NCI-H226 (cell line): Measurements from ENCODE around the gene DRC3.
"Not testable (repeated sequence)": the region's sequence is repeated elsewhere in the genome, so short reads cannot be mapped to it uniquely, and the experiment has no call there.

Experiments used
- DNase-seq: peaks from one replicate; pipeline ENCODE4 v3.0.0-alpha.2; 2015

DRC3 gene

DNA sequence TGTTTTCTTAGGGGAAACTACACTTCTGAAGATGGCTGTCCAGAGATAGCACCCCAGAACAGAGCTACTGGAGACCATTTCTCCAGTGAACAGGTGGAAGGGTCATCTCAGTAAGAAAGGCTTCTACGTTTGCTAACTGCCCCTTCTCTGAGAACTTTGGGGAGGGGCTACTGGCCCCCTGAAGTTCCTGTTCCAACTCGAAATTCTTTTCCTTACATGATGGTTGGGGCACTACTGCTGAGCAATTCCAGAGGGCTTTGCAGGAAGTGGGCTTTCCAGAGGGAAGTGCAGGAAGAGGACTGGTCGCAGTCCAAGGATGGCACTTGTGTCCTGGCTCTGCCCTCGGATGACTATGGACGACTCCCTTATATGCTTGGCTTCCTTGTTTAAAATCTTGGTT lies 31.6 kb upstream of the DRC3 start:
- no peak for DNase-seq

DNA sequence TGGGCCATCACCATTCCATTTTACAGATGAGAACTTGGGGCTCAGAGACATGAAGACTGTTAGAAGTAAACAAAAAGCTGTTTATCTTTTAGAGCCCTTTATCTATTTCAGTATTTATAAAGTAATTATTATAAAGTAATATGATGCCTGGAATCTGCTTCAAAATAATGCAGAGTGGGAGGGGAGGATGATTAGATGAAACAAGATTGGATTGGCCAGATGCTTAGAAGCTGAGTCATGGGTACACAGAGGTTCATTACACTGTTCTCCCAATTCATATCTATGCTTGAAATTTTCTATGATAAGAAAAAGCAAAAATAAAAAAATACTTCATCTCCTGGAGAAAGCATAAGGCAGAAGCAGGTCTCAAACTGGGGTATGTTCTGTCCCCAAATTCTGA lies 29.8 kb upstream of the DRC3 start:
- DNase-seq, result peak; percentile 69

DNA sequence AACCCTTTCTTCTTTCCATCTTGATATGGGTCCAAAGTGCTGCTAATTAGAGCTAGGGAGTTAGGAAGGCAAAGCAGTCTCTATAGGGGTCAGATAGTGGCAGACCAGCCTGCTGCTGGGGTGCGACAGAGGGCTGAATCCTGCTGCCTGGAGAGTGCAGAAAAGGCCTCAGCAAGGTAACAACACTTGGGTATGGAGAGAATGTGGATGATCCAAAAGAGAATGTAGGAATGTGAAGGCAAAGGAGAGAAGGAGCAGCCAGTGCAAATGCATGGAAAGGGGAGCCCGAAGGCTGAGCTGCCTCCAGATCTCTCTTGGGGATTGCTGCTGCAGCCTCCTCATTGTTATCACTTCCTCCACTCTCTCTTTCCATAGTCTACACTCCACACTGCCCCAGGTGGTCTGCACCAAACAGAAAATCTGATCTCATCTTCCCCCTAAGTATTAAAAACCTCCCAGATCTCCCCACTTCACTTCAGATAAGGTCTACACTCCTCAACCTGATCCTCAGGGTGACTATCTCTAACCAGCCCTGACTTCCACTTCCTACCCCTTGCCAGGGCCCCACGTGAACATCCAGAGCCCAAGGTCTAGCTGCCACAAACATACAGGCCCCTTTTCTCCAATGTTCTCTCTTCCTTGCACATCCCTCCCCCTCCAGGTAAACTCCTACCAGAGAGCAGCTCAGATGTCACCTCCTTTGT lies 29.2 kb upstream of the DRC3 start:
- peak; percentile 24 for DNase-seq

DNA sequence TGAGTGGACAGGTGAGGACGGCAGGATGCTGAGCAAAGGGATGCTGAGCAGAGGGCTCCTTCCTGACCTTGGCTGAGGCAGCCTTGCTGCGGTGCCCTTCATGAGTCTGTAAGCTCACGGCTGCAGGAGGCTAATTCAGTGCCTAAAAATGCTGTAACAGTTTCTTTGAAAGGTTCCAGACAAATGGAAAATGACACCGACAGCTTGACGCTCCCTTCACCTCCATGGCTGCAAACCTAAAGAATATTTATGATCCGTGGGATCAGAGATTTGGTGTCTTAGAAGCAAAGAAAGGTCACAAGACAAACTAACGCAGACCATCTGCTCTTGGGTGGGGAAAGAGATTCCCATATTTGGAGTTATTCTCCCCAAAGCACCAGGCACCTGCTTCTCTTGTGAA lies 28.4 kb upstream of the DRC3 start:
- no peak for DNase-seq

DNA sequence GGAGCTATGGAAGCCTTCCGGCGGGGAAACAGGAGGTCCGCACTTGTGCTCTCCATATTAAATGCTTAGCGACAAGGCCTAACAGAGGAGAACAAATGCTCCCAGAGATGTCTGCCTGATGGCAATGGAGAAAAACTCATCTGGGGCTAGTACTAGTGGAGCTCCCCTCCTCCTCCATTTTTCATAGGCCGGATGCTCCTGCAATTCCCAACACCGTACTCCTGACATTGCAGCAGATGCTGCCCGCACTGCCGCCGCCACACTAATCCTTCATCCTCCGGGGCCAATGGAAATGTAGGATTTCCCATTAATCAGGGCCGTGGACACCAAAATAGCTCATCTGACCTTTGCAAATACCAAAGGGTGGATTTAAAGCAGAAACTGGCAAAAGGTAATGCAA lies 27.9 kb upstream of the DRC3 start:
- DNase-seq, result no peak

DNA sequence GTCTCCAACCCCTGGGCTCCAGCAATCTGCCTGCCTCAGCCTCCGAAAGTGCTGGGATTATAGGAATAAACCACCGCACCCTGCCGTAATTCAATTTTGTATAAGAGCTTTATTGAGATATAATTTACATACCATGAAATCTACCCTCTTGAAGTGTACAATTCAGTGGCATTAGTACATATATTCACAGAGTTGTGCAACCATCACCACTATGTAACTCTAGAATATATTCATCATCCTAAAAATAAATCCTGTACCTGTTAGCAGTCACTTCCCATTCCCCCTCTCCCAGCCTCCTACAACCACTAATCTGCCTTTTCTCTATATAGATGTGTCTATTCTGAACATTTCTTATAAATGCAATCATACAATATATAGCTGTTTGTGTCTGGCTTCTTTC lies 26.6 kb upstream of the DRC3 start:
- no peak for DNase-seq

DNA sequence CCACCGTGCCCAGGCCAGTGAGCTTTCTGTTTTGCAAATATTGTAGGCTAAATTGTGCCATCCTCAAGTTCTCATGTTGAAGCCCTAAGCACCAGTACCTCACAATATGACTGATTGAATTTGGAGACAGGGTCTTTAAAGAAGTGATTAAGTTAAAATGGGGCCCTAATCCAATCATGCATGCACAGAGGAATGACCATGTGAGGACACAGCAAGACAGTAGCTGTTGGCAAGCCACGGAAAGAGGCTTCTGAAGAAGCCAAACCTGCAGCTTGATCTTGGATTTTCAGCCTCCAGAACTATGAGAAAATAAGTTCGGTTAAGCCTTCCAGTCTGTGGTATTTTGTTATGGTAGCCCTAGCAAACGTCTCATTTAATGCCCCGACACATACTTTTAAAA lies 25.4 kb upstream of the DRC3 start:
- no peak for DNase-seq

DNA sequence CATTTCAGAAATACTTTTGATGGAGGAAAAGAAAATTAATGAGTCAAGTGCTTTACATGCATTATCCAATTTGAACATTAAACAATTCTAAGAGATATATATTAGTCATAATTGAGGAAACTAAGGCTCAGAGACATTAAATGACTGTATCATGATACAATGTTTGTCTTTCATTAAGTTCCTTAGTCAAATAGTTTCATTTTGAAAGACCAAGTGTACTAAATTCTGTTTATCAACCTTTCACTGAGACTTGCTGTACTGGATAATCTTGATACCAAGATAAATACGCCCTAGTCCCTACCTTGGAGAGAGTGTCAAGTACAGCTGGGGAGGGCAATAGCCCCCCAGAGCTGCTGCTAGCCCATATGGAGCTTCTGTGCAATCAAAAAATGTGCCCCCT lies 24.7 kb upstream of the DRC3 start:
- DNase-seq, result no peak

DNA sequence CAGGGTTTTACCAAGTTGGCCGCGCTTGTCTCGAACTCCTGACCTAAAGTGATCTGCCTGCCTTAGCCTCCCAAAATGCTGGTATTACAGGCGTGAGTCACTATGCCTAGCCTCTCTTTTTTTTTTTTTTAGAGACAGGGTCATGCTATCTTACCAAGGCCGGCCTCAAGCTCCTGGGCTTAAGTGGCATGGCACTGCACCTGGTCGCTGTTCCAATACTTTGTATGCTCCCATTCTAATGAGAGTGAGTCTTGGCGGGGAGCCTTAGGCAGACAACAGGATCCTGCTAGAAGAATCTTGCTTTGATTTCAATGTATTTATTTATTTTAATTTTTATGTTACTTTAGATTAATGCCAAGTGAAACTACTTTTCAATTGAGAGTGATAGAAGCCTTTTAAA lies 22.3 kb upstream of the DRC3 start:
- no peak for DNase-seq

DNA sequence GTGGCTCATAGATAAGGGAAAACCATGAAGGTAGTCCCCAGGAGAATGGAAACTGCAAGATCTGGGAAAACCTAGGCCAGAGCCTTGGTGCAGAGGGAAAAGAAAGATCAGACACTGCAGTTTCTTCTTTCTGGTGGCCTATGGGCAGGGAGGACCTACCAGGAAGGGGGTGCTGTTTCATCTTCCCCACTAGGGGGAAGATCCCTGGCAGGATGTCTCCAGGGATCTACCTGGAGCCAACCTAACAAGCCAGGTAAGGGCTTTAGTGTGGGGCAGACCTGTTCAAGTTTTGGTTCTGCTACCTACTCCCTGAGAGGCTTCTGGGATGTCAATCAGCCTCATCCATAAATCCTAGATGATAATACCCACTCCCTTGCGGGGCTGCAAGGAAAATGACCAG lies 21.9 kb upstream of the DRC3 start:
- no peak for DNase-seq

DNA sequence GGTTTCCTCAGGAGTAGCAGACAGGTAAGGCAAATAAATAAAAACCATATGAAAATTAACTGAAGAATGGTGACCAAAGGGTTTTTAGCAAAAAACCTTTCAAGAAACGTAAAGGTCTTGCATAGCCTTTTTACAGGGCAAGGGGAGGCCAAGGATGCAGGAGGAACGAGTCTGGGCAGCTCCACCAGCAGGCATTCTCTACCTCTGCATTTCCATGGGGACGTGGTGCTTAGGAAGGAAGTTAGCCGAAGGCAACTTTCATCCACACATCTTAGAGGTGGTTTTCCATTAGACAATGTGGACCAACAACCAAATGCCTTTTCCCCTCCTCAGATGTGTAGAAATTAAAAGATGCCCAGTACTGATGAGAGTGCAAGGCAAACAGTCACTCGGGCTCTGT lies 21.1 kb upstream of the DRC3 start:
- DNase-seq, result no peak

DNA sequence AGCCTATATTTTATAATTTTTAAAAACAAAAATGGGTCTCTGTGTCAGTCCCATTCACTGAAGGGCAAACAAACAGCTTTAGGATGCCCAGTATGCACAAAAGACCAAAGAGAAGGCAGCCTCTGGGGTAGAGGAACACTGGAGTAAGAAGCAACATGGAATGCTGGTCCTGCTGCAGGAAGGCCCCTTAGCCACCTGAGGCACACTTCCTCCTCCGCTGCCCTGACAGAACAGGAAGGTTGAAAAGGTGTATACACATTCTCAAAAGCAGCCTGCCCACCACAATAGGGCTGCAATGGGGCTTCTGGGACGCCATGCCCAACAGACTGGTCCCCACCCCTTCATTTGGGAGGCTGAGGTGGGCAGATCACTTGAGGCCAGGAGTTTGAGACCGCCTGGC lies 20.0 kb upstream of the DRC3 start:
- DNase-seq, result no peak

DNA sequence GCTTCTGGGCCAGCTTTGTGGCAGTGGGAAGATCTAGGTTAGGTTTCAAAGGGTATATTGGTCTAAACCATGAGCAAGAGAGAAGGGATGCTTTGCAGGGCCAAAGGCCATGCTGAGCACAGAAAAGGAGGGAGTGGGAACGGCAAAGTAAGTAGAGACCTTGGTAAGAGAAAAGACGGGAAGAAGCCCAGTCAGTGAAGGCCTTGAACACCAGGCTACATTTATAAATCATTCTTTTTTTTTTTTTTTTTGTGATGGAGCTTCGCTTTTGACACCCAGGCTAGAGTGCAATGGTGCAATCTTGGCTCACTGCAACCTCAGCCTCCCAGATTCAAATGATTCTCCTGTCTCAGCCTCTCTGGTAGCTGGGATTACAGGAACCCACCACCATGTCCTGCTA lies 18.6 kb upstream of the DRC3 start:
- DNase-seq, result no peak

DNA sequence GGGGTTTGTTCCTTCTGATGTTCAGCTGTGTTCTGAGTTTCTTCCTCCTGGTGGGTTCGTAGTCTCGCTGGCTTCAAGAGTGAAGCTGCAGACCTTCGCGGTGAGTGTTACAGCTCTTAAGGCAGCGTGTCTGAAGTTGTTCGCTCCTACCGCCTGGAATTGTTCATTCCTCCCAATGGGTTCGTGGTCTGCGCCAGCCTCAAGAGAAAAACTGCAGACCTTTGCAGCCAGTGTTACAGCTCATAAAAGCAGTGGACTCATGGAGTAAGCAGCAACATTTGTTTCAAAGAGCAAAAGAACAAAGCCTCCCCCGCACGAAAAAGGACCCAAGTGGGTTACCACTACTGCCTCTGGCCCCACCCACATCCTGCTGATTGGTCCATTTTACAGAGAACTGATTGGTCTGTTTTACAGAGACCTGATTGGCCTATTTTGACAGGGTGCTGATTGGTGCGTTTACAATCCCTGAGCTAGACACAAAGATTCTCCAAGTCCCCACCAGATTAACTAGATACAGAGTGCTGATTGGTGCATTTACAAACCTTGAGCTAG lies 16.8 kb upstream of the DRC3 start:
- DNase-seq, result not testable (repeated sequence)

DNA sequence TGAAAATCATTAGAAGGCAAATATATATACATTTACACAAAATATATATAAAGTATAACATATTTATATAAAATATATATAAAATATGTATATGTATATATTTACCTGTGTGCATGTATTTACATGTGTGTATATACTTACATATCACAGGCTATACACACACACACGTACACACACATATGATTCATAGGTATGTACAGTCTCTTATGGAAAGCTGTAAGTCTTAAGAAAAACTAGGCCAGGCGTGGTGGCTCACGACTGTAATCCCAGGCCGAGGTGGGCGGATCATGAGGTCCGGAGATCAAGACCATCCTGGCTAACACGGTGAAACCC lies 15.1 kb upstream of the DRC3 start:
- no peak for DNase-seq

DNA sequence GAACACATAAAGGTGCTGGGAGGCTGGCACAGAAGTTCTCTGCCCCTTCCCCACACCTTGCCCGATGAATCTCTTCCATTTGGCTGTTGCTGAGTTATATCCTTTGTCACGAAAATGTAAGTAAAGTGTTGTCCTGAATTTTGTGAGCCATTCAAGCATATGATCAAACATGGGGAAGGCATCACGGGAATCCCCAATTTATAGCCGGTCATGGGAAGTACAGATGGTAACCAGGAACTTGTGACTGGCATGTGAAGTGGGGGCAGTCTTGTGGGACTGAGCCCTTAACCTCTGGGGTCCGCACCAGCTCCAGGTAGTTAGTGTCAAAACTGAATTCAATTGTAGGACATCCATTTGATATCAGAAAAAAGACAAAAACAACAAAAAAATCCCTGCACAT lies 13.7 kb upstream of the DRC3 start:
- DNase-seq, result no peak

DNA sequence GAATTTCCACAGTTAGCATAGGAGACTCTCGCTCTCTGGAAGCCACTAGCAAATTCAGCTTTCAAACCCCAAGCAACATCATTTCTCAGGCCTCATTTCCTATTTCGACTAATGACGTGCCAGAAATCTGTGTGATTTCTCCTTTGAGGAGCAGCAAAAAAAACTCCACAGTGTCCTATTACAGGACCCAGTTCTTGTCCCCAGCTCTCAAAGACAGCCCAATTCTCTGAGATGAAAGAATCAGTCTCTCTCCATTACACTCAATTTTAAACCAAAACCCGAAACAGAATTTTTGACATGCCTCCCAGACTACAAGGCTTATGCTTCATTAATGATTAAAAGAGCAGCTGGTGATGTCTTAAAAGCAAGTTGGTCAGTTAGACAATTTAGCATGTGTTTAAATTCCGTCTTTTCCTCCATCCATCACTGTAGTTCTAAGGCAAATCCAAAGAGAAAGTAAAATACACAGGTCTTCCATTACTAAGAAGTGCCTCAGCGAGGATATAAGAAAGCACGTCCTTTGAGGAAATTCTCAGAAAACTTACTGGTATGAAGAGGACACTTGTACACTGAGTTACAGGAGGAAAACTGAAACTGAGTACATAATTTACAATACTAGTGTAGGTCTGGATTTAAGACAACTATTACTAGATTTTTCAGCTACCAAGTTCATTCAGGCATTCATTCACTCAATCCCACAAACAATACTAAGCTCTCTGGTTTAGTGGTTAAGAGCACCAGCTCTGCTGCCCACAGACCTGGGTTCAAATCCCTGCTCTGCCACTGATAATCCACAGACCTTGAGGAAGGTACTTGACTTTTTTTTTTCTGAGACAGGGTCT lies 12.9 kb upstream of the DRC3 start:
- no peak for DNase-seq

DNA sequence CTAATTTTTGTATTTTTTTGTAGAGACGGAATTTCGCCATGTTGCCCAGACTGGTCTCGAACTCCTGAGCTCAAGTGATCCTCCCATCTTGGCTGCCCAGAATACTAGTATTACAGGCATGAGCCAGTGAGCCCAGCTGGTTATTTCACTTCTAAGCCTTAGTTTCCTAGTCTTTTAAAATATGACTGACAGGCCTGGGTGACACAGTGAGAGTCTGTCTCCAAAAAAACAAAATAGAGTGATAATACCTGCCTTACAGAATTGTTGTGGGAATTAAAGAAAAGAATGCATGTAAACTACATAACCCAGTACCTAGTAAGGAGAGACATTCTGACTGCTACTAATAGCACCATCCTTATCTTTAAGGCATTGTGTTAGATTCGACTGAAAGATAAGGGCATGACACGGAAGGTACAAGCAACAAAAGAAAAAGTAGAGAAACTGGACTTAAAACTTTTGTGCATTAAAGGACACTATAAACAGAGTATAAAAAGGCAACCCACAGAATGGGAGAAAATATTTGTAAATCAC lies 12.1 kb upstream of the DRC3 start:
- DNase-seq, result no peak

DNA sequence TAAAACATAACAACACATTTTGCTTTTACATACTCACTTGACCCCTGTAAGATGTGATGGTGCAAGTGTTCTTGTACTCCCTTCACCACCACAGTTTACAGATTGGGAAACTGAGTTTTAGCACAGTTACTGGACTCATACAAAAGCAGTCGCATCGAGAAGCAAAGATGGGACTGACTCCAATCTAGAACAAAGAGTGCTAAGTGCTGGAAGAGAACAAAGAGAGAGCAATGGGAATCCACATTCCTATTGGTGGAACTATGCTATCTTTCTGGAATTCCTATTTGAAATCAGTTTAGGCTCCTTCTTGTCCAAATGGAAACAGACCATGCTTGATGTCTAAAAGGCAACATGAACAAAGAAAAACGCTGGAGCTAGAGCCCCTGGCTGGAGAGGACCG lies 9.6 kb upstream of the DRC3 start:
- DNase-seq, result no peak

DNA sequence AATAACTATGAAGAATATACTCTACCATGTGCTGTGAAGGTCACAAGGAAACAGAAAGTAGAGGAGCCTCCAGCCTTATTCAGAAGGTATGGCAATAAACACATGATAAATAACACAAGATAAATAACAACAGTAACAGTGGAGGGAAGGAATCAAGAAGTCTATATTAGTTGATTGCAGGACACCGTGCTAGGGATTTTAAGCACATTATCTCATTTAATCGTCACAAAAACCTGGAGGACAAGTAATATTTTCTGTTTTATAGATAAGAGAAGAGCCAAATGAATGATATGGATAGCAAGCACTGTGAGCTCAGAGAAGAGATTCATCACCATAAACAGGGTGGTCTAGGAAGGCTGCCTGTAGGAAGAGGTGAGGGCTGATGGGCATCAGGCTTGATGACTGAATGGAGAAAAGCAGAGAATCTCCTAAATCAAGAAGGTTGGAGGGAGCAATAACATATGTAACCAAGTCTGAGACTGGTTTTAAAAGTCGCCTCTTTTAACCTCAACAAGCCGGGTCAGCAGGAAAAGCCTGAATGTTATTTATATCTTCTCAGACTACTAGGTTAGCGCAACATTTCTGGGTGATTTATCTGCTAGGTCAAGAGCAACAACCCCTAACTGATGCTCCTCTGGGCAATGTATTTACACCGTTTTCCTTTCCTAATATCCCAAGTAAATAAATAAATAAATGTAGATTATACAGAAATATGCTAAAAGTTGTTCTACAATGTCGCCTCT lies 8.8 kb upstream of the DRC3 start:
- no peak for DNase-seq

DNA sequence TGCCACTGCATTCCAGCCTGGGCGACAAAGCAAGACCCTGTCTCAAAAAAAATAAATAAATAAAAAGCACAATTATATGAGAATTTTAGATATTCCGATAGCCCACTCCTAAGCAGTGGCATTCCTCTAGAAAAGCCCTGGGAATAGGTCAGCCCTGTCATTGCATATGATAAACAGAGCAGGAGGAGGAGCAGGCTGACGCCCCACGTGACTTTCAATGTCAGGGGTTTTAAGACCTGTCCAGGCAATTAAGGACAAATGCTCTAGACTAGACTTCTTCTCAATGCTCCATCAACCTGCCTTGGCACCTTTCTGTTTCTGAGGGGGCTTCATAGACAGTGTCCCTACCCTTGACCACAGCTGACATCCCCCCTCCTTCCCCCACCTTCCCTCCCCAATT lies 8.0 kb upstream of the DRC3 start:
- DNase-seq, result no peak

DNA sequence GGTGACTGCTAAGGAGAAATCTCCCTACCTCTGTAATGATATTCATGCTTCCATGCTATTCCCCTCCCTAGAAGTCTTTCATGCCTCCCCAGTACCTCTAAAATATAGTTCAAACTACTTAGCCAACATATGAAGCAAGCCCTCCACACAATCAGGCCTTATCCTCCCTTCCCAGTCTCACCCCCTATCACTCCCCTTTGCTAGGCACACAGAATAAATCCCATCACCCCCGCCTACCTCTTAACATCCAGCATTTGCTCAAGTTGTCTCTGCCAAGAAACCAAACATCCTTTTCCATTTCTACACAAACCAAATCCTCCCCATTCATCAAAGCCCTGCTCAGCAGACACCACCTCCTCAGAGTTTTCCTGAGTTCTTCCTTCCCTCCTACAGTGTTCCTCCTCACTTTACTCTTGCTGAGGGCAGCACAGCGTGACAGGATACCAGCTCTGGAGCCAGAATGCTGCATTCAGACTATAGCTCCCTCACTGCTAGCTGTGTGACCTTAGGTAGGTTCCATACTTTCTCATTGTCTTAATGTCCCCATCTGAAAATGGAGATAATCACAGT lies 7.4 kb upstream of the DRC3 start:
- no peak for DNase-seq

DNA sequence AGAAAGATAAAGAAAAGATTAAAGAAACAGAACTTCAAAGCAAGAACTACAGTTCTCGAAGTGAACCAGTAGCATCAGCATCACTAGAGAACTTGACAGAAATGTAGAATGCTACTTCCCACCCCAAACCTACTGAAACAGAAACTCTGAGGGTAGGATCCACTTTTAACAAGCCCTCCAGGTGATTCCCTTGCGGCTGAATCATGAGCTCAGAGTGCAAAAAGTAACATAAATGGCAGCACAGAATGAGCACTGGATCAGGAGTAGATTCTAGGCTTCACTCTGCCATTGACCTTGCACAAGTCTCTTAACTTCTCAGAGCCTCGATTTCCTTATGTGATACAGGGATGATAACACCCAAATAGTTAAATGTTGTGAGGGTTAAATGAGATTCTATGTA lies 6.3 kb upstream of the DRC3 start:
- no peak for DNase-seq
